ENCODE measurements around the gene CHRM5.

DNA sequence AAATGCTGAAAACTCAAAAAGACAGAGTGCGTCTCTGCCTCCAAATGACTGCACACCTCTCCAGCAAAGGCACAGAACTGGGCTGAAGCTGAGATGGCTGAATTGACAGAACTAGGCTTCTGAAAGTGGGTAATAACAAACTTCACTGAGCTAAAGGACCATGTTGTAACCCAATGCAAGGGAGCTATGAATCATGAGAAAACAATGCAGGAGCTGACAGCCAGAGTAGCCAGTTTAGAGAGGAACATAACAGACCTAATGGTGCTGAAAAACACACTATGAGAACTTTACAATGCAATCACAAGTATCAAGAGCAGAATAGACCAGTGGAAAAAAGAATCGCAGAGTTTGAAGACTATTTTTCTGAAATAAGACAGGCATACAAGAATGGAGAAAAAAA, 80.8 kb downstream of the CHRM5 start:
- TF ChIP-seq, protein P1, sequence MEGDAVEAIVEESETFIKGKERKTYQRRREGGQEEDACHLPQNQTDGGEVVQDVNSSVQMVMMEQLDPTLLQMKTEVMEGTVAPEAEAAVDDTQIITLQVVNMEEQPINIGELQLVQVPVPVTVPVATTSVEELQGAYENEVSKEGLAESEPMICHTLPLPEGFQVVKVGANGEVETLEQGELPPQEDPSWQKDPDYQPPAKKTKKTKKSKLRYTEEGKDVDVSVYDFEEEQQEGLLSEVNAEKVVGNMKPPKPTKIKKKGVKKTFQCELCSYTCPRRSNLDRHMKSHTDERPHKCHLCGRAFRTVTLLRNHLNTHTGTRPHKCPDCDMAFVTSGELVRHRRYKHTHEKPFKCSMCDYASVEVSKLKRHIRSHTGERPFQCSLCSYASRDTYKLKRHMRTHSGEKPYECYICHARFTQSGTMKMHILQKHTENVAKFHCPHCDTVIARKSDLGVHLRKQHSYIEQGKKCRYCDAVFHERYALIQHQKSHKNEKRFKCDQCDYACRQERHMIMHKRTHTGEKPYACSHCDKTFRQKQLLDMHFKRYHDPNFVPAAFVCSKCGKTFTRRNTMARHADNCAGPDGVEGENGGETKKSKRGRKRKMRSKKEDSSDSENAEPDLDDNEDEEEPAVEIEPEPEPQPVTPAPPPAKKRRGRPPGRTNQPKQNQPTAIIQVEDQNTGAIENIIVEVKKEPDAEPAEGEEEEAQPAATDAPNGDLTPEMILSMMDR (conservative IDR thresholded peaks at IDR 0.05) = no peak
- TF ChIP-seq EZH2 (IDR thresholded peaks at IDR 0.05; ENCODE audit: low read depth) = no peak

Data from PC-9 (cell line).